Middle frontal gyrus (tissue), 1 donor: ENCODE data around the gene DAND5.
"Not testable (repeated sequence)": the region's sequence is repeated elsewhere in the genome, so short reads cannot be mapped to it uniquely, and the experiment has no call there.

Experiments used
- DNase-seq: peaks from one replicate; pipeline ENCODE4 v3.0.0-alpha.2; 2015; ENCODE audit warnings: low spot score; ENCODE audit errors: extremely low spot score

Gene DAND5

GRCh38 chr19:12965017-12965811 is 4.2 kb upstream of the DAND5 start:
- peak; percentile 40 for DNase-seq

DNA sequence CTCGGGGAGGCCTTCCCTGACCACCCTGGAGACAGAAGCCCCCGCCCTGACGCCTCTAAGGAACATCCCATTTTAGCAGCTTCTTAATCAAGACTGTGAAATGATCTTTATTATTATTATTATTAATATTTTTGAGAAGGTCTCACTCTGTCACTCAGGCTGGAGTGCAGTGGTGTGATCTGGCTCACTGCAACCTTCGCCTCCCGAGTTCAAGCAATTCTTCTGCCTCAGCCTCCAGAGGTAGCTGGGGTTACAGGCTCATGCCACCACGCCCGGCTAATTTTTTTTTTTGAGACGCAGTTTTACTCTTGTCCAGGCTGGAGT is 3.6 kb upstream of the DAND5 start:
- no peak for DNase-seq

- no peak for DNase-seq
Measured at GRCh38 chr19:12967907-12968306, 1.5 kb upstream of the DAND5 start.

DNA sequence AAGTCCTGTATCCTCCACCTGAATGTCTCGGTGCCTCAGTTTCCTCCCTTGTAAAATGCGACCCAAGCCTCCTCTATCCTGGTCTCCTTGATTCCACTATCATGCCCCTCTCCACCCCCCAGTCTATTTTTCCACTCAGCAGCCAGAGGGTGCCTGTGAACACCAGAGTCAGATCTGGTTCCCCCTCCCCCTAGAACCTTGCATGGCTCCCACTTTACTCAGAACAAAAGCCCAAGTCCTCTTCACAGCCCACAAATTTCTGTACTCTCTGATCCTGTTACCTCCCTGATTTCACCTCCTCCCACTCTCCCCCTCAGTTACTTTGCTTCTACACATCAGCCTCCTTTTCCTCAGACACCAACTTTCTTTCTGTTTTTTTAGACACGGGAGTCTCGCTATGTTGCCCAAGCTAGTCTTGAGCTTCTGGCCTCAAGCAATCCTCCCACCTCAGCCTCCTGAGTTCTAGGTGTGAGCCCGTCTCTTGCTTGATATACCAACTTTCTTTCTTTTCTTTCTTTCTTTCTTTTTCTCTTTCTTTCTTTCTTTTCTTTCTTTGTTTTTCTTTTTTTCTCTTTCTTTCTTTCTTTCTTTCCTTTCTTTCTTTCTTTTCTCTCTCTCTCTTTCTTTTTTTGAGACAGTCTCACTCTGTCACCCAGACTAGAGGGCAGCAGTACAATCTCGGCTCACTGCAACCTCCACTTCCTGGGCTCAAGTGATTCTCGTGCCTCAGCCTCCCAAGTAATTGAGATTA is 869 bp downstream of the DAND5 start:
- DNase-seq = no peak

DNA sequence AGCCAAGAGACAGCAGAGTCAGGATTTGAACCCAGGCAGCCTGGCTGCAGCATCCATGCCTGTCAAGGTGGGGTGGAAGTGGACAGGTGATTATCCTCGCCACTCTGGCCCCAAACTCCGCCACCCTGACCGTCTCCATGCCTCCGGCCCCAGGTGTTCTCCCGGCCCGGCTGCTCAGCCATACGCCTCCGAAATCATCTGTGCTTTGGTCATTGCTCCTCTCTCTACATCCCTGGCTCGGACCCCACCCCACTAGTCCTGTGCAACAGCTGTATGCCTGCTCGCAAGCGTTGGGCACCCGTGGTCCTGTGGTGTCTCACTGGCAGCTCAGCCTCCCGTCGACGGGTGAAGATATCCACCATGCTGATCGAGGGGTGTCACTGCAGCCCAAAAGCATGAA is 3.9 kb downstream of the DAND5 start:
- no peak for DNase-seq

GRCh38 chr19:12974301-12975220 is 5.2 kb downstream of the DAND5 start:
- DNase-seq = no peak

GRCh38 chr19:12975221-12975741 is 5.9 kb downstream of the DAND5 start:
- no peak for DNase-seq

GRCh38 chr19:12976109-12976508 is 6.7 kb downstream of the DAND5 start:
- DNase-seq = not testable (repeated sequence)

DNA sequence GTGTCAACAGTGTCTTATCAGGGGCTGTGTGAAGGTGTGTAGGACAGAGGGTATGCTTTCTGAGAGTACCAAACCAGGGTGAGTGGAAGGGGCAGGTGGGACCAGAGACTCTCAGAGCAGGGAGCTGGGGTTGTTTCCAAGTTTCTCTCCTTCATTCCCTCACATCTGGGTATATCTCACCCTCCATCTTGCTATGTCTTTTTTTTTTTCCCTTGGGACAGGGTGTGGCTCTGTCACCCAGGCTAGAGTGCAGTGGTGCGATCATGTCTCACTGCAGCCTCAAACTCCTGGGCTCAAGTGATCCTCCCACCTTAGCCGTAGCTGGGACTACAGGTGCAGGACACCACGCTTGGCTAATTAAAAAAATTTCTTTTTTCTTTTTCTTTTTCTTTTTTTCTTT is 10.6 kb downstream of the DAND5 start:
- DNase-seq = no peak

DNA sequence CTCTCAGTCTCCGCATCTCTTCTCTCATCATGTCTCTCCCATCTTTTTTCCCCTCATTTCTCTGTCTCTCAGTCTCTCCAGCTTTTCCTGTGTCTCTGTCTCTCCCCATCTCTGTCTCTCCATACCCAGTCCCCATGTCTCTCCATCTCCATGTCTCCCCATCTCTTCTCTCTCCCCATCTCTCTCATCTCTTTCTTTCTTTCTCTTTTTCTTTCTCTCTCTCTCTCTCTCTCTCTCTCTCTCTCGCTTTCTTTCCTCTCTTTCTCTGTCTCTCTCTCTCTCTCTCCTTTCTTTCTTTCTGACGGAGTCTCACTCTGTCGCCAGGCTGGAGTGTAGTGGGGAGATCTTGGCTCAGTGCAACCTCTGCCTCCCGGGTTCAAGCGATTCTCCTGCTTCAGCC is 13.3 kb downstream of the DAND5 start:
- no peak for DNase-seq

- no peak for DNase-seq
Measured at GRCh38 chr19:12983091-12983490, 13.7 kb downstream of the DAND5 start.

- DNase-seq = peak; percentile 79
Measured at GRCh38 chr19:12983542-12984142, 14.3 kb downstream of the DAND5 start.

GRCh38 chr19:12984143-12984627 is 14.8 kb downstream of the DAND5 start:
- no peak for DNase-seq

GRCh38 chr19:12984683-12985048 is 15.3 kb downstream of the DAND5 start:
- DNase-seq = no peak

DNA sequence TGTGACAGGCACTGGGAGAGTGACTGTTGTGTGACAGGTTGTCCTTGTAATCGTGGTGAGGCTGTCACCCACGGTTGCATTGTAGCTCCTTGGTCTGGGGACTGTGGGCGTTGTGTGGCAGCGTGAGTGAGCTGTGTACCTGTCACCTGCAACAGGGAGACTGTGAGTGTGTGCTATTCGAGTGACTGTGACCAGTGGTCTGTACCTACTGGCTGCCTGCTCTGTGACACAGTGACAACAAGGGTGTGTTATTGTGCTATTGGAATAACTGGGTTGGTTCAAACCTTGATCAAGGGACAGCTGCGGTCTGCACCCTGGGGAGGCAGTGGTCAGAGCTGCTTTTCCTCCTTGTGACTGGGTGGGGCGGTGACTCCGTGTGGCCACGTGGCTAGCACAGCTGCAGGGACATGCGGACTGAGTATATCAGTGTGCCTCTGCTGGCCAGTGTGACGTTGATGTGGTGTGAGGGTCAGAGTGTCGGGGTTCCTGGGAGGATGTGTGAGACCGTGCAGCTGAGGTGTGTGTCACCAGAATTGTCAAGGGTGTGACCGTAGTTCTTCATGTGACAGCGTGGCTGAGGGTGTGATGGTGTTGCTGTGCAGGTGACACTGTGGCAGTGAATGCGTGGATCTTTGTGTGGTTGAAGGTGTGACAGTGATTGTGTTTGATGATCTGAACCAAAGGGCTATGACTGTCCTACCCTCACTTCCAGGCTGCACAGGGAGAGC is 15.8 kb downstream of the DAND5 start:
- DNase-seq = peak; percentile 58

GRCh38 chr19:12986726-12987125 is 17.4 kb downstream of the DAND5 start:
- no peak for DNase-seq

DNA sequence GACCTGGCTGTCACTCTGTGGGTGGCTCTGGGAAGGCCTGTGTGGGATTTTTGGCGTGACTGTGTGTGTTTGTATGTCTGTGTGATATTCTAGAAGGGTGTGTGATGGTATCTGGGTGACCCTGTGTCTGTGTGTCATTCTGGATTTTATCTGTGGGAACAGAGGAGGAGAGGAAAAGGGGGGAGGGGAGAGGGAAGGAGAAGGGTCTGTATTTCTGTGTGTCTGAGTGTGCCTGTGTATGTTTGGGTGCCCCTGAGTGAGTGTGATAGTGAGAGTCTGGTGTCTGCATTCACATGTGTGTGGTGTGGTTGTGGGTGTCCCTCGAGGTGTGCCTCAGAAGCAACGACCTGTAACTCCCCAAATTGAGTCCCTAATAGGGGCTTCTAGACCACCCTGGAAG is 17.8 kb downstream of the DAND5 start:
- DNase-seq = no peak

DNA sequence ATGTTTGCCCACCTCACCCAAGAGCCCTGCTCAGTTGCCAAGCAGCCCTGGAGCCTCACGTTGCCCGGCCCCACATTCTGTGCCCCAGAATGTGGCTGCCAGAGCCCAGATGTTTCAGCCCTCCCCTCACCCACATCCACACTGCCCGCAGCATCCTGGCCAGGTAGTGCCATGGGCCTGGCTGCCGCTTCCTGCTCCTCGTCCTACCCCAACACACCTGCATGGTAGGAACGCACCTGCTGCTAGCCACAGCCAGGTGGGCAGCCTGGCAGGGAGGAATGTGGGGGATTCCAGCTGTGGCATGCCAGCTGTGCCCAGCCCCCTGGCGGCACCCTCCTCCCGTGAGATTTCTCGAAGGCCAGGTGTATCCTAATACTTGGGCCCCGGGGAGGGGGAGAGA is 18.4 kb downstream of the DAND5 start:
- DNase-seq = no peak

- no peak for DNase-seq
Measured at GRCh38 chr19:12990431-12990830, 21.1 kb downstream of the DAND5 start.

- DNase-seq = no peak
Measured at GRCh38 chr19:12990853-12991252, 21.5 kb downstream of the DAND5 start.
